ENCODE results near the gene RGS14. TPM values are rescaled to one million over a fixed set of nuclear protein-coding genes. Genes with fewer than 3 reads are reported as not detected.

RGS14 gene
- total RNA-seq, 1 donor = 46.0 TPM

GRCh38 chr5:177362610-177363507 is 5.1 kb downstream of the RGS14 start:
- DNase-seq (ENCODE audit: low read depth in 2 of 3, low spot score in 2 of 3) = peak; percentile 36 to 68 (median 54)

DNA sequence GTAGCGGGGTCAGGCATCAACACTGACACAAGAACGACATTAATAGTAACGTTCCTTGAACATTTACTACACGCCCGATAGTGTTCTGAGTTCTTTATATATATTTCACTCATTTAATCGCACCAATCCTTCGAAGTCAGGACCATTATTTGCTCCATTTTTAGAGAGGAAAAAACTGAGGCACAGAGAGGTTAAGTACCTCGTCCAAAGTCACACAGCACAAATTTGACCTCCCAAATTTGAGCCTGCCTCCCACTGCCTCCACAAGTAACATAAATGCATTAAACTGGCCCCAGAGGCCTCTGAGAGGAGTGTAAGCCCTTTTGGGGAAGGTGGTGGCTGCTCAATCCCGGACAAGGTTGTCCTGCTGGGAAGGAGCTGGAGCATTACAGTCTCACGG is 5.8 kb downstream of the RGS14 start:
- no peak for DNase-seq (ENCODE audit: low read depth in 2 of 3, low spot score in 2 of 3)

DNA sequence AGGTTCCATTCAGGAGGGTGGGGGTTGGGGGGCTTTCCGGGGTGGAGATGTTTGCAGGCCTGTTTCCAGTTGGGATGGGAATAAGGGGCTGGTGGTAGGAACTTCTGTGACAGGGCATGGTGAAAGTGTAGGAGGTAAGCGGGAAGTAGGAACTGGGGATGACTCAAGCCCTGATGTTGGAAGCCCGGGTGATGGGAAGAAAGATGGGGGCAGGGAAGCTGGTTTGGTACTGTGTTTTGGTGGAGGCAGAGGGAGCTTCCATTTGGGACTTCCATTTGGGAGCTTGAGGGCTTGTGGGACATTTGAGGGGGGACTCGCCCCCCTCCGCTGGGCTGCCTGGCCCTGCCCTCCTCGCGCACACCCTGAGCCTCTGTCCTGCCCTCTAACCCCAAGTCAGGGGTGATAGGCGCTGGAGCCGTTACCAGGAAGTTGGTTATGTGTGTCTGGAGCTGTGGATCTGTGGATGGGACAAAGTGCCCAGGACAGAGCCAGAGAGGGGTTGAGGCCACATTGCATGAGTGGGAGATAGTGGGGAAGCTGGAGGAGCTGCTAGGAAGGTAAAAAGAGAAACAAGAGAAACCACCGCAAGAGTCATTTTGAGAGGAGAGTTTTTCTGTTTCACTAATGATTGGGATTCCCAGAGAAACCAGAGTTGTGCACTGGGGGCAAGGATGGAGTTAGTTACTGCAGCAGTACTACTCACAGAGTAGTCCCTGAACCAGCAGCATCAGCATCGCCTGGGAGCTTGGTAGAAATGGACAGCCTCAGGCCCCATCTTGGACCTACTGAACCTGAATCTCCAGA is 6.6 kb downstream of the RGS14 start:
- DNase-seq (ENCODE audit: low read depth in 2 of 3, low spot score in 2 of 3) = no peak

GRCh38 chr5:177365845-177366527 is 8.3 kb downstream of the RGS14 start:
- DNase-seq (ENCODE audit: low read depth in 2 of 3, low spot score in 2 of 3) = no peak

- no peak for DNase-seq (ENCODE audit: low read depth in 2 of 3, low spot score in 2 of 3)
Measured at GRCh38 chr5:177366528-177367322, 9.0 kb downstream of the RGS14 start.

DNA sequence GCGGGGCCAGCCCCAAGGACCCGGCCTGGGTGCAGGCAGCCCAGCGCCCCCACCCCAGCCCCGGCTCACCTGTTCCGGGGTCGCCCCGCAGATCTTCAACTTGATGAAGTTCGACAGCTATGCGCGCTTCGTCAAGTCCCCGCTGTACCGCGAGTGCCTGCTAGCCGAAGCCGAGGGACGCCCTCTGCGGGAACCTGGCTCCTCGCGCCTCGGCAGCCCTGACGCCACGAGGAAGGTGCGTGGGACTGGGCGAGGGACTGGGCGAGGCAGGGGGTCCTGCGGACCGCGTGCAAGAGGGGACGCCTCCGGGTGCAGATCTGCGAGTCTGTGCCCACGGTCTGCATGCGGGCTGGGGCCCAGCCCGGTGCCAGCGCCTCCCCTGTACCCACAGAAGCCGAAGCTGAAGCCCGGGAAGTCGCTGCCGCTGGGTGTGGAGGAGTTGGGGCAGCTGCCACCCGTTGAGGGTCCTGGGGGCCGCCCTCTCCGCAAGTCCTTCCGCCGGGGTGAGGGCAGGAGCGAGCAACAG is 9.7 kb downstream of the RGS14 start:
- DNase-seq (ENCODE audit: low read depth in 2 of 3, low spot score in 2 of 3) = no peak

GRCh38 chr5:177367981-177368868 is 10.5 kb downstream of the RGS14 start:
- DNase-seq (ENCODE audit: low read depth in 2 of 3, low spot score in 2 of 3) = no peak

- DNase-seq (ENCODE audit: low read depth in 2 of 3, low spot score in 2 of 3) = no peak
Measured at GRCh38 chr5:177368869-177369644, 11.3 kb downstream of the RGS14 start.

DNA sequence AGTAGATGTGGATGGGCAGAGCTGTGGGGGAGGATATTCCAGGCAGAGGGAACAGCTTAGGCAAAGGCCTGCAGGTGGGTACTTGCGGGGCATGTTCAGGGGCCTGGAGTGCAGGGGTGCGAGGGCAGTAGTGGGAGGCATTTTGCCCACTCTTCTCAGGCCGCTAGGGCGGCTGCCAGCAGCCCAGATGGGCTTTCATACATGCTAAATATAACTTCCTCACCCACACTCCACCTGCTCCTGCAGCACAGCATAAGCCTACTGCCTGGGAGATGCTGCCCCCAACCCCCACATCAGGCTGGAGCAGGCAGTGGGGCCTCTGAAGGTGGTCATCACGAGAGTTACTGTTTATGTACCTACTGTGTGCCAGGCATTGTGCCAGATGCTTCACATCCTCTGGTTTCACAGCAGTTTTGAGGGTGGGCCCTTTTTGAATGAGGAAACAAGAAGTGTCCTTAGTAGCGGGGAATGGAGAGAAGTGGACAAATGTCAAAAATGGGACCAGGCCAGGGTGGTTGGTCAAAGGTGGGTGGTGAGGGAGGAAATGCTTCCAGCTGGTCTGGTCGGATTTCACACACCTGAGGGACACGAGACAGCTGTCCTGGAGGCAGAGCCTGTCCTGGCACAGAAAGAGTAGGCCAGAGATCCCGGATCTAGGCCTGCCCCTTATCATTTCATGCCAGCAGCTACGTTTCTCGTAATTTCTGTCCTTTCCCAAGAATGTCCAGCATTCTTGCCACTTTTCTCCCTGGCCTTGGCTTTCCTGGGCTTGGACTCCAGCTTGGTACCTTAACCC is 12.1 kb downstream of the RGS14 start:
- DNase-seq (ENCODE audit: low read depth in 2 of 3, low spot score in 2 of 3) = no peak

GRCh38 chr5:177370488-177371119 is 12.9 kb downstream of the RGS14 start:
- DNase-seq (ENCODE audit: low read depth in 2 of 3, low spot score in 2 of 3) = peak in 2 of 3 donors; percentile 73 to 84

- DNase-seq (ENCODE audit: low read depth in 2 of 3, low spot score in 2 of 3) = no peak
Measured at GRCh38 chr5:177371120-177372033, 13.7 kb downstream of the RGS14 start.

DNA sequence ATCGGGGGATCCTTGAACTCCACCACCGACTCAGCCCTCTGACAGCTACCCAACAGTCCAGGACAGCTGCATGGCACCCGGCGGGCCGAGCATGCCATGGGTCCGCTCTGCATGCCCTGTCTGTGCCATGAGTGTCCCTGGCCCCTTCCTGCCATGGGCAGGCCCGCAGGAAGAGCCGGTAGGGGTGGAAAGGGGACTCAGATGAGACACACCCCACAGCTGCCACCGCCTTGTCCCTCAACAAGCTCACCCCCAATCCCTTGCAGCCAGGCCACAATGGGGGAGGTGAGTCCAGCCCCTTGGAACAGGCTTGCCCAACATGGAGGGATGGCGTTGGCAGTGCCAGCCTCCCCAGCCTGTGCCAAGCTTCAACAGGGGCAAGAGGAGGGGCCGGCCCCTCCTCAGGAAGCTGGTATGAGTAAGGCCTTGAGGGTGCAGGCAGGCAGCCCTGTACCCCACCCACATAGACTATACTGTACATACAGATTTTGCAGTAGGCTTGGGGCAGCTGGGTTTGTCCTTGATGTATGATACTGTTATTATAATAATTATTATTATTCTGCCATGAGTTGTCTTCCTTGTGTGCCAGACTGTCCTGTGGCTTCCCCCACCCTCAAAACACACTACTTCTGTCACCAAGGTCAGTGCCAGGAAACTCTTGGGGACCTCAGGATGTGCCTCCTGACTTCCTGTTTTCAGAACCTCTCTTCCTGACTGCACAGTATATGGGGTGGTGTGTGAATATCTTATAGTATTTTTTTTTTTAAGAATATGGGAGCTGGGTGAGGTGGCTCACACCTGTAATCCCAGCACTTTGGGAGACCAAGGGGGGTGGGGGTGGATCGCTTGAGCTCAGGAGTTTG is 14.5 kb downstream of the RGS14 start:
- no peak for DNase-seq (ENCODE audit: low read depth in 2 of 3, low spot score in 2 of 3)

DNA sequence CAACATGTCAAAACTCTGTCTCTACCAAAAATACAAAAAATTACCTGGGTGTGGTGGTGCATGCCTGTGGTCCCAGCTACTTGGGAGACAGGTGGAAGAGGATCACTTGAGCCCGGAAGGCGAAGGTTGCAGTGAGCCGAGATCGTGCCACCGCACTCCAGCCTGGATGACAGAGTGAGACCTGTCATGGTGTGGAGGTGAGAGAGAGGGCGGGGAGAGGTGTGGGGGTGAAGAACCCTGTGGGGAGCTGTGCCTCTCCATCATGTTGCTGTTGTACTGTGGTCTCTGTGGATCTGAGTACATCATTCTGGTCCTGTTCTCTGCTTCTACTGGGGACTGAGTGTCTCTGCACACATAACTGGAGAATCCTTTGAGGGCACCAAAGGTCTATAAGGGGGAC is 15.2 kb downstream of the RGS14 start:
- DNase-seq (ENCODE audit: low read depth in 2 of 3, low spot score in 2 of 3) = no peak

GRCh38 chr5:177373806-177374205 is 16.1 kb downstream of the RGS14 start:
- DNase-seq (ENCODE audit: low read depth in 2 of 3, low spot score in 2 of 3) = no peak

DNA sequence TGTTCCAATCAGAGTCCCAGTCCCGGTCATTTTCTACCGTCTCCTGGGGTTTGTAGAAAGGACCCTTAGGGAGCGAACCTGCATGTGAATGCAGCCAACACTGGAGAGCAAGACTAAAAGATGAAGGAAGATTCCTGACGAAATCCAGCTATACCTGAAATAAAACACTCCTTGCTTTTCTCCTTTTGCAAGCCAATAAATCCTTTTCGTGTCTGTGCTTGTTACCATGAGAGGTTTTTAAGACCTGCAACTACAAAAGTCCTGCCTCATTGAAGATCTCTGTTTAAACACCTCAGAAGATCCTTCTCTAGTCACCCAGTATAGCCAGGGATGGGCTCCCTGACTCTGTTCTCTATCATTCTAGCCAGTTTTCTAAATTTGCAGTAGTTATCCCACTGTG is 16.5 kb downstream of the RGS14 start:
- no peak for DNase-seq (ENCODE audit: low read depth in 2 of 3, low spot score in 2 of 3)

Data from hematopoietic multipotent progenitor cell (in vitro differentiated cells).